Measurements from ENCODE around the gene IBA57.
"Not testable (repeated sequence)": the region's sequence is repeated elsewhere in the genome, so short reads cannot be mapped to it uniquely, and the experiment has no call there.

GRCh38 chr1:228228147-228228546, 62.5 kb downstream of the IBA57 start:
- TF ChIP-seq, protein P1, sequence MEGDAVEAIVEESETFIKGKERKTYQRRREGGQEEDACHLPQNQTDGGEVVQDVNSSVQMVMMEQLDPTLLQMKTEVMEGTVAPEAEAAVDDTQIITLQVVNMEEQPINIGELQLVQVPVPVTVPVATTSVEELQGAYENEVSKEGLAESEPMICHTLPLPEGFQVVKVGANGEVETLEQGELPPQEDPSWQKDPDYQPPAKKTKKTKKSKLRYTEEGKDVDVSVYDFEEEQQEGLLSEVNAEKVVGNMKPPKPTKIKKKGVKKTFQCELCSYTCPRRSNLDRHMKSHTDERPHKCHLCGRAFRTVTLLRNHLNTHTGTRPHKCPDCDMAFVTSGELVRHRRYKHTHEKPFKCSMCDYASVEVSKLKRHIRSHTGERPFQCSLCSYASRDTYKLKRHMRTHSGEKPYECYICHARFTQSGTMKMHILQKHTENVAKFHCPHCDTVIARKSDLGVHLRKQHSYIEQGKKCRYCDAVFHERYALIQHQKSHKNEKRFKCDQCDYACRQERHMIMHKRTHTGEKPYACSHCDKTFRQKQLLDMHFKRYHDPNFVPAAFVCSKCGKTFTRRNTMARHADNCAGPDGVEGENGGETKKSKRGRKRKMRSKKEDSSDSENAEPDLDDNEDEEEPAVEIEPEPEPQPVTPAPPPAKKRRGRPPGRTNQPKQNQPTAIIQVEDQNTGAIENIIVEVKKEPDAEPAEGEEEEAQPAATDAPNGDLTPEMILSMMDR (IDR thresholded peaks at IDR 0.05) = not testable (repeated sequence)
- not testable (repeated sequence) for TF ChIP-seq EP300 (IDR thresholded peaks at IDR 0.05); POLR2A (IDR thresholded peaks at IDR 0.05; ENCODE audit: low read depth)

Data from esophagus muscularis mucosa (tissue), 4 donors.